Glomerular endothelial cell (primary cell): Measurements from ENCODE around the gene ME3. TPM values are rescaled to one million over a fixed set of nuclear protein-coding genes. Genes with fewer than 3 reads are reported as not detected.
A peak's percentile ranks its signal among the peaks of the same experiment; 100 is the strongest.
"Not testable (repeated sequence)": the region's sequence is repeated elsewhere in the genome, so short reads cannot be mapped to it uniquely, and the experiment has no call there.

ENCODE experiments used
- DNase-seq: peaks from one replicate; pipeline ENCODE4 v3.0.0-alpha.2; 2011; ENCODE audit warnings: low read depth, low spot score; ENCODE audit errors: extremely low read depth
- total RNA-seq: library from RNA; depleted of rRNA; stranded (reverse); fragments of >200 nt; gene quantifications from 2 replicates; pipeline ENCODE4 v1.2.3, GENCODE V29; 2015

The ME3 gene
- total RNA-seq, 1 donor from 2014 or later: 35.1 TPM

- no peak for DNase-seq
Measured at GRCh38 chr11:86666193-86666592, 6.2 kb downstream of the ME3 start.

- DNase-seq: no peak
Measured at GRCh38 chr11:86664930-86665329, 7.5 kb downstream of the ME3 start.

- DNase-seq: no peak
Measured at GRCh38 chr11:86663761-86664160, 8.7 kb downstream of the ME3 start.

- no peak for DNase-seq
Measured at GRCh38 chr11:86663291-86663690, 9.1 kb downstream of the ME3 start.

- no peak for DNase-seq
Measured at GRCh38 chr11:86660736-86661135, 11.7 kb downstream of the ME3 start.

- no peak for DNase-seq
Measured at GRCh38 chr11:86660088-86660487, 12.3 kb downstream of the ME3 start.

- no peak for DNase-seq
Measured at GRCh38 chr11:86658534-86658933, 13.9 kb downstream of the ME3 start.

- not testable (repeated sequence) for DNase-seq
Measured at GRCh38 chr11:86645212-86645611, 27.2 kb downstream of the ME3 start.

- DNase-seq: no peak
Measured at GRCh38 chr11:86644291-86644690, 28.1 kb downstream of the ME3 start.

- no peak for DNase-seq
Measured at GRCh38 chr11:86641537-86642261, 30.7 kb downstream of the ME3 start.

GRCh38 chr11:86639137-86639536, 33.3 kb downstream of the ME3 start:
- no peak for DNase-seq

GRCh38 chr11:86638673-86639072, 33.7 kb downstream of the ME3 start:
- no peak for DNase-seq

GRCh38 chr11:86637988-86638387, 34.4 kb downstream of the ME3 start:
- DNase-seq: no peak

- DNase-seq: no peak
Measured at GRCh38 chr11:86636275-86636674, 36.1 kb downstream of the ME3 start.

- peak; percentile 70 for DNase-seq
Measured at GRCh38 chr11:86632499-86633269, 39.7 kb downstream of the ME3 start.

GRCh38 chr11:86630229-86630981, 42.0 kb downstream of the ME3 start:
- DNase-seq: no peak

- no peak for DNase-seq
Measured at GRCh38 chr11:86629045-86629706, 43.2 kb downstream of the ME3 start.

- DNase-seq: no peak
Measured at GRCh38 chr11:86627776-86628455, 44.5 kb downstream of the ME3 start.

GRCh38 chr11:86625981-86626380, 46.4 kb downstream of the ME3 start:
- no peak for DNase-seq

- no peak for DNase-seq
Measured at GRCh38 chr11:86625544-86625943, 46.9 kb downstream of the ME3 start.
